Measurements from ENCODE around the gene CCNI2.

GRCh38 chr5:132790201-132790865, 43.1 kb downstream of the CCNI2 start:
- TF ChIP-seq CTCF (IDR thresholded peaks at IDR 0.05), result no peak
- no peak for TF ChIP-seq ZFX (IDR thresholded peaks at IDR 0.05; ENCODE audit: borderline replicate concordance)

All from 22Rv1 (cell line).